ENCODE measurements around the gene NGEF. TPM values are rescaled to one million over a fixed set of nuclear protein-coding genes. Genes with fewer than 3 reads are reported as not detected.

Gene NGEF
- total RNA-seq, 4 donors from 2014 or later: 46.1 to 105 (median 68.8) TPM

- Histone ChIP-seq H3K36me3 (no peaks in the 10 kb centered on the region), H3K27ac (no peak overlapping the region), H3K4me1 (no peaks in the 10 kb centered on the region), H3K9me3 (no peaks in the 10 kb centered on the region), H3K4me3 (no peak overlapping the region), H3K27me3 (no peaks in the 10 kb centered on the region)
- DNase-seq: no peak
- intact Hi-C loops (cut with DNase I; ENCODE audit: low total_unique reads) (no loop called here), in situ Hi-C loops (cut with MboI; ENCODE audit: low pct_ligation_motif_present in 1 of 4, low pct_unique_long_range_greater_than_20kb in 1 of 4, low sequenced_read_pairs in 3 of 4) (loop anchor here in 1 of 4 donors (25.0 kb wide), 1 partner anchor 173 kb away; the partner anchor contains the start of gene SNORC)
- TF ChIP-seq EP300 (IDR thresholded peaks at IDR 0.05; ENCODE audit: low read depth) (no peak), POLR2AphosphoS5 (IDR thresholded peaks at IDR 0.05) (no peak), POLR2A (IDR thresholded peaks at IDR 0.05) (no peak)
- TF ChIP-seq, protein P1, sequence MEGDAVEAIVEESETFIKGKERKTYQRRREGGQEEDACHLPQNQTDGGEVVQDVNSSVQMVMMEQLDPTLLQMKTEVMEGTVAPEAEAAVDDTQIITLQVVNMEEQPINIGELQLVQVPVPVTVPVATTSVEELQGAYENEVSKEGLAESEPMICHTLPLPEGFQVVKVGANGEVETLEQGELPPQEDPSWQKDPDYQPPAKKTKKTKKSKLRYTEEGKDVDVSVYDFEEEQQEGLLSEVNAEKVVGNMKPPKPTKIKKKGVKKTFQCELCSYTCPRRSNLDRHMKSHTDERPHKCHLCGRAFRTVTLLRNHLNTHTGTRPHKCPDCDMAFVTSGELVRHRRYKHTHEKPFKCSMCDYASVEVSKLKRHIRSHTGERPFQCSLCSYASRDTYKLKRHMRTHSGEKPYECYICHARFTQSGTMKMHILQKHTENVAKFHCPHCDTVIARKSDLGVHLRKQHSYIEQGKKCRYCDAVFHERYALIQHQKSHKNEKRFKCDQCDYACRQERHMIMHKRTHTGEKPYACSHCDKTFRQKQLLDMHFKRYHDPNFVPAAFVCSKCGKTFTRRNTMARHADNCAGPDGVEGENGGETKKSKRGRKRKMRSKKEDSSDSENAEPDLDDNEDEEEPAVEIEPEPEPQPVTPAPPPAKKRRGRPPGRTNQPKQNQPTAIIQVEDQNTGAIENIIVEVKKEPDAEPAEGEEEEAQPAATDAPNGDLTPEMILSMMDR (IDR thresholded peaks at IDR 0.05): no peak
- 95 to 96% methylated on average over 10 to 23 of the region's 23 CpGs for WGBS, 2 donors (ENCODE audit: low coverage in 1 of 2)
Measured at GRCh38 chr2:233035426-233036161, 22.5 kb upstream of the NGEF start.

- WGBS, 2 donors (ENCODE audit: low coverage in 1 of 2): 94% methylated on average over 37 of the region's 37 CpGs; no CpG with 5 or more reads in 1 of the 2 donors
- H3K4me3 ChIP-seq: no peak overlapping the region
- H3K4me1 ChIP-seq: no peaks in the 10 kb centered on the region
- no peak overlapping the region for H3K27ac ChIP-seq
- no peak for DNase-seq
- no peaks in the 10 kb centered on the region for H3K9me3 ChIP-seq
- no peak for TF ChIP-seq POLR2A (IDR thresholded peaks at IDR 0.05)
- no peak for TF ChIP-seq POLR2AphosphoS5 (IDR thresholded peaks at IDR 0.05)
- TF ChIP-seq, protein P1 (IDR thresholded peaks at IDR 0.05): no peak
- no peak for TF ChIP-seq EP300 (IDR thresholded peaks at IDR 0.05; ENCODE audit: low read depth)
- no peaks in the 10 kb centered on the region for H3K27me3 ChIP-seq
- intact Hi-C loops (cut with DNase I; ENCODE audit: low total_unique reads) (no loop called here), in situ Hi-C loops (cut with MboI; ENCODE audit: low pct_ligation_motif_present in 1 of 4, low pct_unique_long_range_greater_than_20kb in 1 of 4, low sequenced_read_pairs in 3 of 4) (loop anchor here in 1 of 4 donors (25.0 kb wide), 1 partner anchor 172 kb away; the partner anchor contains the start of gene SNORC)
- H3K36me3 ChIP-seq: no peaks in the 10 kb centered on the region
Measured at GRCh38 chr2:233034091-233034882, 21.2 kb upstream of the NGEF start.

- DNase-seq: no peak
- Histone ChIP-seq H3K36me3 (no peaks in the 10 kb centered on the region), H3K4me1 (no peaks in the 10 kb centered on the region), H3K4me3 (no peak overlapping the region), H3K9me3 (no peaks in the 10 kb centered on the region), H3K27me3 (no peaks in the 10 kb centered on the region), H3K27ac (no peak overlapping the region)
- in situ Hi-C loops (cut with MboI; ENCODE audit: low pct_ligation_motif_present in 1 of 4, low pct_unique_long_range_greater_than_20kb in 1 of 4, low sequenced_read_pairs in 3 of 4): loop anchor here in 1 of 4 donors (25.0 kb wide), 1 partner anchor 171 kb away; the partner anchor contains the start of gene SNORC
- 70 to 100% methylated on average over 1 to 9 of the region's 9 CpGs for WGBS, 2 donors (ENCODE audit: low coverage in 1 of 2)
- TF ChIP-seq POLR2A (IDR thresholded peaks at IDR 0.05) (no peak), EP300 (IDR thresholded peaks at IDR 0.05; ENCODE audit: low read depth) (no peak), POLR2AphosphoS5 (IDR thresholded peaks at IDR 0.05) (no peak)
- TF ChIP-seq, protein P1 (IDR thresholded peaks at IDR 0.05): no peak
- intact Hi-C loops (cut with DNase I; ENCODE audit: low total_unique reads): no loop called here
Measured at GRCh38 chr2:233033672-233034071, 20.6 kb upstream of the NGEF start.

Data from transverse colon (tissue), 4 donors.